Transverse colon (tissue), 4 donors: ENCODE measurements around the gene DTNA. TPM values are rescaled to one million over a fixed set of nuclear protein-coding genes. Genes with fewer than 3 reads are reported as not detected.
"Not testable (repeated sequence)": the region's sequence is repeated elsewhere in the genome, so short reads cannot be mapped to it uniquely, and the experiment has no call there.

Source experiments
- DNase-seq: peaks from one replicate; pipeline ENCODE4 v3.0.0-alpha.2; 2019
- H3K27ac ChIP-seq, 4 donors: fragments of 200-600 bp; sonication (generic); 2 replicates each; pipeline ENCODE4 v1.5.1; 2016 to 2018; ENCODE audit warnings: inconsistent platforms in 4 of 4
- H3K27me3 ChIP-seq: fragments of 200-600 bp; sonication (generic); 2 replicates; pipeline ENCODE4 v1.5.1; 2017; ENCODE audit warnings: inconsistent platforms
- H3K36me3 ChIP-seq, 4 donors: fragments of 200-600 bp; sonication (generic); 2 replicates each; pipeline ENCODE4 v1.5.1; 2017 to 2019; ENCODE audit warnings: inconsistent platforms in 4 of 4
- H3K4me1 ChIP-seq, 4 donors: fragments of 200-600 bp; sonication (generic); 2 replicates each; pipeline ENCODE4 v1.5.1; 2017 to 2020; ENCODE audit warnings: inconsistent platforms in 4 of 4
- H3K4me3 ChIP-seq, 4 donors: fragments of 200-600 bp; sonication (generic); 1 replicate in 1 of 4; 2 replicates in 3 of 4; pipeline versions ENCODE4 v1.5.1 to v1.6.1; 2017 to 2019; ENCODE audit warnings: inconsistent platforms in 4 of 4
- H3K9me3 ChIP-seq, 2 donors: fragments of 200-600 bp; sonication (generic); 2 replicates each; pipeline ENCODE4 v1.5.1; 2017 to 2019; ENCODE audit warnings: inconsistent platforms in 2 of 2
- CTCF ChIP-seq, 5 experiments: fragments of 200-600 bp in 3 of 5; fragments of 450-650 bp in 2 of 5; sonication (generic) in 3 of 5; IDR thresholded peaks; 1 replicate in 2 of 5; 2 replicates in 3 of 5; pipeline ENCODE4 v1.5.1; 2016 to 2017; ENCODE audit warnings: antibody characterized with exemption in 5 of 5, inconsistent platforms in 3 of 5, mild to moderate bottlenecking in 2 of 5, moderate library complexity in 1 of 5
- EP300 ChIP-seq: sonication (generic); formaldehyde crosslinking; IDR thresholded peaks from one replicate; pipeline ENCODE4 v1.6.1; 2017; ENCODE audit warnings: antibody characterized with exemption, low read depth
- POLR2A ChIP-seq: fragments of 450-650 bp; IDR thresholded peaks from one replicate; pipeline ENCODE4 v1.6.1; 2016; ENCODE audit warnings: antibody characterized with exemption, mild to moderate bottlenecking, moderate library complexity
- POLR2AphosphoS5 ChIP-seq, 3 donors: sonication (generic); formaldehyde crosslinking; IDR thresholded peaks; one replicate each; pipeline ENCODE4 v1.6.1; 2016; ENCODE audit warnings: antibody characterized with exemption in 3 of 3
- WGBS, 2 donors: methylation state at CpG; one replicate each; pipeline ENCODE4 v1.1.5; 2018; ENCODE audit warnings: low coverage in 1 of 2; 5-methylcytosine and 5-hydroxymethylcytosine counted together
- in situ Hi-C, 4 donors: fragments of 200-750 bp; cut with MboI; loops; one replicate each; pipeline versions ENCODE4 v1.15.0 to v1.15.1; 2017; ENCODE audit warnings: low sequenced_read_pairs in 3 of 4, low pct_ligation_motif_present in 1 of 4, low pct_unique_long_range_greater_than_20kb in 1 of 4
- intact Hi-C: fragments of 100-400 bp; cut with DNase I; formaldehyde crosslinking; loops from one replicate; pipeline ENCODE4 v1.15.1; 2023; ENCODE audit warnings: low total_unique reads
- total RNA-seq, 4 donors: library from RNA; depleted of rRNA; stranded (reverse); fragments of >200 nt; gene quantifications; one replicate each; pipeline ENCODE4 v1.1.0, GENCODE V29; 2016

DTNA gene
- 10 to 100 TPM in 3 of 4 donors, 1 to 10 TPM in 1; 8.9 to 74.4 (median 15.1) TPM for total RNA-seq

DNA sequence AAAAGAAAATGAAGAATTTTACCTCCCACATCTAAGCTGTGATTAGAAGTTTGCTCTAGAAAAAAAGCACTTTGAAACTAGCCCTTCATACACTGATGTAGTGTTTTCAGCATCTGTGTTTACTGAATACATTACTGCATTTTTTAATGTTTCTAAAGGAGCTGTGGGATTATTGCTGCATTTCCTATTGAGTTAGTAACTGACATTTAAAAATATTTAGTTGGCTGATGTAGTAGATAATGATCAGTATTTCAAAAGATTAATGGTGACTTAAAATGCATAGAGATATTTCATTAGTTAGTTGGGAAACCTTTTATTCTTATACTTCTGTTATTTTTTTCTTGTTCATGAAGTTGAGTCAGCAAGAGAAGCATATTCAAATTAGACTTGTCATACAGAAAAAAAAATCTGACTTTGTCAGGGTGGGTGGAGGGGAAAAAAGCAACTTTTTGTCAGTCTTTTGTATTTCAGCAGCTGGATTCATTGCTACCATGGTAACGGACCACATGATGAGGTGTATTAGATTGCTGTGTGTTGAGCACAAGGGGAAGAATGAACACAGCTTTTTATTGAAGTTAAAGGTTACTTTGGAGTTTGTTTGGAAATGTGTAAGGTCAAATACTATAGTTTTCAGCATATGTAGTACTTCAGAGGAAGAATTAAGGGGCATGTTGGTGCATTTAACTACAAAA lies at the start of gene DTNA:
DTNA (plus strand) TSS at position 549 of the 692 bp plus-strand sequence. CDS start 45,679 bp downstream, outside the sequence.
- in situ Hi-C loops: no loop called here
- intact Hi-C loops: no loop called here
- H3K4me1 ChIP-seq: peaks cover 6 to 46% (median 15%) of the 10 kb centered on the region in 4 donors
- no peaks in the 10 kb centered on the region for H3K27me3 ChIP-seq
- peak within 1 kb of the TSS in 2 of 4 donors; percentile 5 to 8 for H3K4me3 ChIP-seq
- H3K36me3 ChIP-seq: no peaks in the 10 kb centered on the region
- no peak for DNase-seq
- H3K27ac ChIP-seq: peak within 1 kb of the TSS; percentile 60 to 82 (median 74)
- WGBS, 2 donors: 28 to 39% methylated on average over 1 of the region's 1 CpG
- no peak for TF ChIP-seq POLR2AphosphoS5 (IDR thresholded peaks at IDR 0.05)
- no peak for TF ChIP-seq EP300
- no peak for TF ChIP-seq CTCF (IDR thresholded peaks at IDR 0.05)
- TF ChIP-seq POLR2A: no peak
- H3K9me3 ChIP-seq: no peaks in the 10 kb centered on the region

DNA sequence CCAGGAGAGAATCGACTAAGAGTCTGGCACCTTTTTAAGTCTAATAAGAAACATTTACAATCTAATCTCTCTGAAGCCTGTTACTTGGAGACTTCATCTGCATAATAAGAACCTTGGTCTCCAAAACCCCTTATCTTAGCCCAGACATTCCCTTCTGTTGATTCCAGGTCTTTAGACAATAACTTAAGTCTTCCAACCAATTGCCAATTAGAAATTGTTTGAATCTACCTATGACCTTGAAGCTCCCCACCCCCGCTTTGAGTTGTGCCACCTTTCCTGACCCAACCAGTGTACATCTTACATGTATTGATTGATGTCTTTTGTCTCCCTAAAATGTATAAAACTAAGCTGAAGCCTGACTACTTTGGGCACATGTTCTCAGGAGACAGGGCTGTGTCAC lies 49.5 kb upstream of the DTNA start:
- Histone ChIP-seq H3K36me3 (no peaks in the 10 kb centered on the region), H3K4me1 (peaks cover 0 to 21% (median 9%) of the 10 kb centered on the region in 4 donors), H3K27me3 (no peaks in the 10 kb centered on the region), H3K4me3 (no peak overlapping the region), H3K27ac (peak overlapping the region; percentile 50 to 70 (median 62)), H3K9me3 (no peaks in the 10 kb centered on the region)
- intact Hi-C loops: no loop called here
- WGBS, 2 donors: 33 to 74% methylated on average over 1 to 2 of the region's 2 CpGs
- in situ Hi-C loops: loop anchor here in 2 of 4 donors (5.0 to 25.0 kb wide), 2 partner anchors 127 kb away; no protein-coding TSS in a partner anchor
- TF ChIP-seq POLR2AphosphoS5 (IDR thresholded peaks at IDR 0.05) (no peak), EP300 (no peak), POLR2A (no peak), CTCF (IDR thresholded peaks at IDR 0.05) (no peak)
- no peak for DNase-seq

DNA sequence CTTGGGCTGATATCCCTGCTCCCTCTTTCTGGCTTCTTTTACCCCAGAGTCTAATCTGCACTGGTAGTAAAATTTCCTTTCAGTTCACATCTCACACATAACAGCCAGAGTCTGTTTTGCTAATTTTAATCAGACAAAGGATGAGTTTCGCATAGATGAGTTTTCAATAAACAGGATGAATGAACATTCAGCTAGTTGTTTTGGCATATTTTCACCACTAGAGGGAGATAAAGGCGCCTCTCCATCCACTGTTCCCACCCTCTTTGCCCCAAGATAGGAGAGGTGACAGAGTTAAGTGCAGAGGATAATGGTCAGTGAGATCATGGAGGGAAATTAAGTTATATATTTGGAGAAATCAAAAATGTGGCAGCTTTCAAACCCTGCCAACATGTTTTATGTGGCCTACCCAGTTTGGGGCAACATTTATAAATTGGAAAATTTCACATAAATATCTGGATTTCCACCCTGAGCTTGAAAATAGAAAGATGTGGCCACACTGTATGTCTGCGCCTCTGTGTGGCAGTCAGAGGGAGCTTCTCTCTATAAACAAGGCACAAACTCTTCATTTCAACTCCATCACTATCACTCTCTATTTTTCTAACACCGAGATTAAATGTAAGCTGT lies 48.5 kb upstream of the DTNA start:
- intact Hi-C loops (no loop called here), in situ Hi-C loops (loop anchor here in 2 of 4 donors (5.0 to 25.0 kb wide), 2 partner anchors 126 kb away; no protein-coding TSS in a partner anchor)
- TF ChIP-seq CTCF (IDR thresholded peaks at IDR 0.05): peak; percentile 71 to 80 (median 79)
- TF ChIP-seq EP300: no peak
- TF ChIP-seq POLR2A: no peak
- Histone ChIP-seq H3K36me3 (no peaks in the 10 kb centered on the region), H3K9me3 (no peaks in the 10 kb centered on the region), H3K27me3 (no peaks in the 10 kb centered on the region), H3K4me1 (peaks cover 0 to 21% (median 9%) of the 10 kb centered on the region in 4 donors), H3K4me3 (no peak overlapping the region), H3K27ac (peak overlapping the region in 3 of 4 donors; percentile 5 to 65 (median 60))
- WGBS, 2 donors: 34 to 46% methylated on average over 4 of the region's 4 CpGs
- DNase-seq: no peak

GRCh38 chr18:34676816-34677574 lies 33.1 kb upstream of the DTNA start:
- Histone ChIP-seq H3K4me3 (no peak overlapping the region), H3K27me3 (no peaks in the 10 kb centered on the region), H3K36me3 (no peaks in the 10 kb centered on the region), H3K4me1 (no peaks in the 10 kb centered on the region), H3K9me3 (no peaks in the 10 kb centered on the region), H3K27ac (no peak overlapping the region)
- no peak for DNase-seq
- 78% methylated on average over 3 of the region's 3 CpGs for WGBS, 2 donors
- in situ Hi-C loops (no loop called here), intact Hi-C loops (no loop called here)
- TF ChIP-seq POLR2A: no peak
- no peak for TF ChIP-seq EP300
- no peak for TF ChIP-seq POLR2AphosphoS5 (IDR thresholded peaks at IDR 0.05)
- TF ChIP-seq CTCF (IDR thresholded peaks at IDR 0.05): no peak

DNA sequence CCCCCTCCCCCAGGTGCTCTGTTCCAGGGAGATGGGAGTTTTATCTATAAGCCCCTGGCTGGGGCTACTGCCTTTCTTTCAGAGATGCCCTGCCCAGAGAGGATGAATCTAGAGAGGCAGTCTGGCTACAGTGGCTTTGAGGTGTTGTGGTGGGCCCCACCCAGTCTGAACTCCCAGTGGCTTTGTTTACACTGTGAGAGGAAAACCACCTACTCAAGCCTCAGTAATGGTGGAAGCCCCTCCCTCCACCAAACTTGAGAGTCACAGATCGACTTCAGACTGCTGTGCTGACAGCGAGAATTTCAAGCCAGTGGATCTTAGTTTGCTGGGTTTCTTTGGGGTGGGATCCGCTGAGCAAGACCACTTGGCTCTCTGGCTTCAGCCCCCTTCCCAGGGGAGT lies 20.3 kb upstream of the DTNA start:
- H3K27ac ChIP-seq, in situ Hi-C loops, H3K9me3 ChIP-seq, intact Hi-C loops, H3K4me1 ChIP-seq, H3K27me3 ChIP-seq, H3K36me3 ChIP-seq, DNase-seq, H3K4me3 ChIP-seq: not testable (repeated sequence)
- WGBS, 2 donors: 87% methylated on average over 3 of the region's 3 CpGs; no CpG with 5 or more reads in 1 of the 2 donors
